Right ventricle myocardium inferior (tissue), 1 donor: ENCODE measurements around the gene MAD1L1. TPM values are rescaled to one million over a fixed set of nuclear protein-coding genes. Genes with fewer than 3 reads are reported as not detected.

Experiments
- ATAC-seq: fragments of 200-7000 bp; cut with Tn5 transposase; one replicate; pipeline ENCODE4 v1.9.1; 2020; ENCODE audit warnings: mild to moderate bottlenecking, moderate library complexity
- DNase-seq: peaks from one replicate; pipeline ENCODE4 v3.0.0; 2021; ENCODE audit errors: missing footprints
- intact Hi-C: fragments of 100-400 bp; cut with DNase I; formaldehyde crosslinking; loops from one replicate; pipeline ENCODE4 v1.11.0; 2022
- total RNA-seq: library from RNA; stranded (reverse); fragmentation: NEBNext Ultra II Directional; extraction: Animal tissue kit (Norgen Biotek cat#: 25700); gene quantifications from one replicate; pipeline ENCODE4 v1.2.1, GENCODE V29; 2021
- donor health status: DM: no; HTN: yes; CAD: no; lungs with severe emphysema.

MAD1L1 gene
- total RNA-seq, 1 donor from 2014 or later, result 19.1 TPM

GRCh38 chr7:1917221-1918062, 315.3 kb downstream of the MAD1L1 start:
- ATAC-seq, result no peak
- intact Hi-C loops, result no loop called here
- DNase-seq, result peak; percentile 65

- peak; percentile 32 for DNase-seq
- intact Hi-C loops, result no loop called here
- no peak for ATAC-seq
Observed at GRCh38 chr7:1916601-1916970, 316.2 kb downstream of the MAD1L1 start.

GRCh38 chr7:1915956-1916600, 316.7 kb downstream of the MAD1L1 start:
- DNase-seq, result peak; percentile 63
- ATAC-seq, result no peak
- intact Hi-C loops, result no loop called here

- peak; percentile 45 for DNase-seq
- intact Hi-C loops, result no loop called here
Observed at GRCh38 chr7:1915326-1915725, 317.4 kb downstream of the MAD1L1 start.

GRCh38 chr7:1914743-1915142, 318.0 kb downstream of the MAD1L1 start:
- intact Hi-C loops, result no loop called here
- ATAC-seq (no peak), DNase-seq (no peak)

More at GRCh38 chr7:1915326-1915725, 317.4 kb downstream of the MAD1L1 start:
- no peak for ATAC-seq

GRCh38 chr7:1914321-1914720, 318.4 kb downstream of the MAD1L1 start:
- intact Hi-C loops, result no loop called here
- ATAC-seq (peak; percentile 44), DNase-seq (peak; percentile 70)

- ATAC-seq (peak; percentile 17), DNase-seq (peak; percentile 56)
Observed at GRCh38 chr7:1913466-1914282, 319.1 kb downstream of the MAD1L1 start.

GRCh38 chr7:1912593-1913465, 319.9 kb downstream of the MAD1L1 start:
- ATAC-seq (no peak), DNase-seq (peak; percentile 55)
- intact Hi-C loops, result no loop called here

More at GRCh38 chr7:1913466-1914282, 319.1 kb downstream of the MAD1L1 start:
- intact Hi-C loops, result no loop called here

GRCh38 chr7:1911571-1911970, 321.2 kb downstream of the MAD1L1 start:
- DNase-seq (peak; percentile 46), ATAC-seq (no peak)
- intact Hi-C loops, result no loop called here

- no peak for ATAC-seq
- intact Hi-C loops, result no loop called here
- DNase-seq, result peak; percentile 61
Observed at GRCh38 chr7:1910827-1911226, 321.9 kb downstream of the MAD1L1 start.

- ATAC-seq (no peak), DNase-seq (peak; percentile 63)
- intact Hi-C loops, result no loop called here
Observed at GRCh38 chr7:1910081-1910685, 322.6 kb downstream of the MAD1L1 start.

- intact Hi-C loops, result no loop called here
- DNase-seq, result peak; percentile 37
- no peak for ATAC-seq
Observed at GRCh38 chr7:1909476-1909875, 323.3 kb downstream of the MAD1L1 start.

- ATAC-seq, result no peak
- intact Hi-C loops, result no loop called here
- DNase-seq, result peak; percentile 72
Observed at GRCh38 chr7:1908823-1909420, 323.8 kb downstream of the MAD1L1 start.

GRCh38 chr7:1907751-1908365, 324.9 kb downstream of the MAD1L1 start:
- intact Hi-C loops, result no loop called here
- no peak for ATAC-seq
- peak; percentile 46 for DNase-seq

- DNase-seq (peak; percentile 41), ATAC-seq (no peak)
- intact Hi-C loops, result no loop called here
Observed at GRCh38 chr7:1906988-1907745, 325.6 kb downstream of the MAD1L1 start.

- DNase-seq, result peak; percentile 55
- intact Hi-C loops, result no loop called here
- ATAC-seq, result no peak
Observed at GRCh38 chr7:1906087-1906830, 326.5 kb downstream of the MAD1L1 start.
